Neural cell (in vitro differentiated cells): ENCODE data around the gene HEMK1. TPM values are rescaled to one million over a fixed set of nuclear protein-coding genes. Genes with fewer than 3 reads are reported as not detected.

Source experiments
- H2AFZ ChIP-seq: fragments of 200-600, 300-800 bp; sonication (generic), shearing (Covaris generic); 2 replicates; pipeline ENCODE4 v1.6.0; 2014; ENCODE audit warnings: low read depth, mild to moderate bottlenecking, antibody characterized with exemption, low read length, moderate library complexity
- H3F3A ChIP-seq: fragments of 200-600 bp; shearing (Covaris generic); 2 replicates; pipeline ENCODE4 v1.6.1; 2016; ENCODE audit warnings: mild to moderate bottlenecking, moderate library complexity, mixed read lengths, antibody characterized with exemption, low read length; ENCODE audit not compliant: insufficient read depth, poor library complexity, severe bottlenecking
- H3K27ac ChIP-seq: fragments of 200-600, 300-800 bp; sonication (generic), shearing (Covaris generic); 2 replicates; pipeline ENCODE4 v1.5.1; 2014; ENCODE audit warnings: mild to moderate bottlenecking, low read length, moderate library complexity
- H3K27me3 ChIP-seq: fragments of 300-800, 200-600 bp; sonication (generic), shearing (Covaris generic); 2 replicates; pipeline ENCODE4 v1.6.0; 2014; ENCODE audit warnings: mild to moderate bottlenecking, low read depth, low read length, moderate library complexity; ENCODE audit not compliant: insufficient read depth
- H3K36me3 ChIP-seq: fragments of 300-800, 200-600 bp; sonication (generic), shearing (Covaris generic); 2 replicates; pipeline ENCODE4 v1.5.1; 2014; ENCODE audit warnings: mild to moderate bottlenecking, antibody characterized with exemption, low read length, moderate library complexity; ENCODE audit not compliant: insufficient read depth
- H3K4me2 ChIP-seq: fragments of 300-800, 200-600 bp; sonication (generic), shearing (Covaris generic); 2 replicates; pipeline ENCODE4 v1.6.0; 2014; ENCODE audit warnings: mild to moderate bottlenecking, low read length
- H3K4me3 ChIP-seq: fragments of 300-800, 200-600 bp; sonication (generic), shearing (Covaris generic); 2 replicates; pipeline ENCODE4 v1.5.1; 2014; ENCODE audit warnings: mild to moderate bottlenecking, low read length, moderate library complexity
- H3K79me2 ChIP-seq: fragments of 200-600 bp; shearing (Covaris generic); replicated peaks from 2 replicates; pipeline ENCODE4 v1.6.0; 2014; ENCODE audit warnings: mild to moderate bottlenecking, low read length, moderate library complexity; ENCODE audit not compliant: insufficient read depth
- H3K9ac ChIP-seq: fragments of 300-800, 200-600 bp; sonication (generic), shearing (Covaris generic); 2 replicates; pipeline ENCODE4 v1.6.1; 2016; ENCODE audit warnings: mild to moderate bottlenecking, low read length, mixed read lengths
- H3K9me2 ChIP-seq: fragments of 200-600 bp; shearing (Covaris generic); 2 replicates; pipeline ENCODE4 v1.6.1; 2016; ENCODE audit warnings: mild to moderate bottlenecking, low read length, mixed read lengths; ENCODE audit not compliant: insufficient read depth
- H3K9me3 ChIP-seq: fragments of 200-600, 300-800 bp; sonication (generic), shearing (Covaris generic); 2 replicates; pipeline ENCODE4 v1.6.1; 2016; ENCODE audit warnings: mild to moderate bottlenecking, mixed run types, low read length, moderate library complexity, mixed read lengths
- H4K20me1 ChIP-seq: fragments of 200-600 bp; shearing (Covaris generic); 2 replicates; pipeline ENCODE4 v1.6.1; 2016; ENCODE audit warnings: mild to moderate bottlenecking, mixed run types; ENCODE audit not compliant: insufficient read depth
- CTCF ChIP-seq: fragments of 450-650 bp; IDR thresholded peaks from 2 replicates; pipeline ENCODE4 v1.5.1; 2014; ENCODE audit warnings: antibody characterized with exemption, mild to moderate bottlenecking, moderate library complexity; ENCODE audit not compliant: poor library complexity, severe bottlenecking
- EP300 ChIP-seq: fragments of 450-650 bp; conservative IDR thresholded peaks from 2 replicates; pipeline ENCODE4 v1.6.1; 2014; ENCODE audit warnings: antibody characterized with exemption, mild to moderate bottlenecking, moderate library complexity; ENCODE audit not compliant: poor library complexity, severe bottlenecking
- EZH2 ChIP-seq: fragments of 200-600, 300-800 bp; shearing (Covaris generic), sonication (generic); IDR thresholded peaks from 2 replicates; pipeline ENCODE4 v1.6.1; 2014; ENCODE audit warnings: antibody characterized with exemption, low read length, borderline replicate concordance, mild to moderate bottlenecking; ENCODE audit not compliant: insufficient read depth, poor library complexity, severe bottlenecking
- MXI1 ChIP-seq: fragments of 450-650 bp; conservative IDR thresholded peaks from 2 replicates; pipeline ENCODE4 v1.6.1; 2014; ENCODE audit warnings: antibody characterized with exemption, mild to moderate bottlenecking; ENCODE audit not compliant: poor library complexity, severe bottlenecking
- POLR2AphosphoS5 ChIP-seq: IDR thresholded peaks from 2 replicates; pipeline ENCODE4 v1.6.1; 2012
- RAD21 ChIP-seq: fragments of 450-650 bp; conservative IDR thresholded peaks from 2 replicates; pipeline ENCODE4 v1.6.1; 2014; ENCODE audit warnings: antibody characterized with exemption, mild to moderate bottlenecking, moderate library complexity
- REST ChIP-seq: IDR thresholded peaks from 2 replicates; pipeline ENCODE4 v1.6.1; 2012; ENCODE audit warnings: borderline replicate concordance
- SMC3 ChIP-seq: fragments of 450-650 bp; conservative IDR thresholded peaks from 2 replicates; pipeline ENCODE4 v1.6.1; 2014; ENCODE audit warnings: antibody characterized with exemption, mild to moderate bottlenecking, moderate library complexity; ENCODE audit not compliant: poor library complexity
- TAF1 ChIP-seq: IDR thresholded peaks from 2 replicates; pipeline ENCODE4 v1.6.1; 2012; ENCODE audit warnings: low read depth
- polyA plus RNA-seq: library from polyadenylated mRNA; depleted of rRNA; stranded (reverse); fragments of >200 nt; gene quantifications from 2 replicates; pipeline ENCODE4 v1.2.3, GENCODE V29; 2014

The HEMK1 gene
- polyA plus RNA-seq, 1 donor from 2014 or later, result 24.4 TPM

- no peaks in the 10 kb centered on the region for H3K36me3 ChIP-seq
- H3K4me2 ChIP-seq, result peak overlapping the region; percentile 30
- H3K9me3 ChIP-seq, result no peaks in the 10 kb centered on the region
- no peaks in the 10 kb centered on the region for H3K27me3 ChIP-seq
- no peaks in the 10 kb centered on the region for H3K79me2 ChIP-seq
- H3K9ac ChIP-seq, result peak overlapping the region; percentile 58
- H3K4me3 ChIP-seq, result peak overlapping the region; percentile 68
- H3F3A ChIP-seq, result no peaks in the 10 kb centered on the region
- H4K20me1 ChIP-seq, result no peaks in the 10 kb centered on the region
- no peaks in the 10 kb centered on the region for H3K9me2 ChIP-seq
- H3K27ac ChIP-seq, result no peak overlapping the region
- H2AFZ ChIP-seq, result peak overlapping the region; percentile 33
- no peak for TF ChIP-seq EP300
- no peak for TF ChIP-seq RAD21
- TF ChIP-seq POLR2AphosphoS5, result no peak
- TF ChIP-seq REST, result no peak
- TF ChIP-seq TAF1, result no peak
- no peak for TF ChIP-seq SMC3
- no peak for TF ChIP-seq MXI1
- no peak for TF ChIP-seq EZH2
- no peak for TF ChIP-seq CTCF
Observed at GRCh38 chr3:50567011-50567385, 2.3 kb upstream of the HEMK1 start.

- H3K9me2 ChIP-seq, result no peaks in the 10 kb centered on the region
- no peaks in the 10 kb centered on the region for H3K79me2 ChIP-seq
- peak within 1 kb of the TSS; percentile 99 for H2AFZ ChIP-seq
- H3K9ac ChIP-seq, result peak within 1 kb of the TSS; percentile 58
- no peaks in the 10 kb centered on the region for H3F3A ChIP-seq
- no peak within 1 kb of the TSS for H3K27ac ChIP-seq
- peak within 1 kb of the TSS; percentile 65 for H3K4me2 ChIP-seq
- TF ChIP-seq POLR2AphosphoS5, result peak; percentile 12
- TF ChIP-seq TAF1, result no peak
- no peaks in the 10 kb centered on the region for H3K9me3 ChIP-seq
- no peaks in the 10 kb centered on the region for H3K36me3 ChIP-seq
- H3K4me3 ChIP-seq, result peak within 1 kb of the TSS; percentile 93
- no peaks in the 10 kb centered on the region for H4K20me1 ChIP-seq
- H3K27me3 ChIP-seq, result no peaks in the 10 kb centered on the region
Observed at GRCh38 chr3:50567386-50568167, 1.7 kb upstream of the HEMK1 start, which contains the start of gene C3orf18. Gene C3orf18 (minus strand): TSS chr3:50567747. CDS start chr3:50565699, 2,048 bp downstream.
